Stimulated activated CD4-positive, alpha-beta T cell treated with anti-CD3 and anti-CD28 coated beads, Interleukin-4, amount 100 ng/mL, for 1 hour (primary cell): ENCODE data around the gene LRP6.
"Not testable (repeated sequence)": the region's sequence is repeated elsewhere in the genome, so short reads cannot be mapped to it uniquely, and the experiment has no call there.

ENCODE experiments used
- DNase-seq: peaks from one replicate; pipeline ENCODE4 v3.0.0-alpha.2; 2020

LRP6 gene

GRCh38 chr12:12265035-12265434 is 1.8 kb downstream of the LRP6 start:
- DNase-seq, result no peak

- no peak for DNase-seq
These were observed 2.9 kb downstream of the LRP6 start for GRCh38 chr12:12263909-12264308.

GRCh38 chr12:12256291-12256757 is 10.5 kb downstream of the LRP6 start:
- not testable (repeated sequence) for DNase-seq

GRCh38 chr12:12254553-12254952 is 12.3 kb downstream of the LRP6 start:
- no peak for DNase-seq

DNA sequence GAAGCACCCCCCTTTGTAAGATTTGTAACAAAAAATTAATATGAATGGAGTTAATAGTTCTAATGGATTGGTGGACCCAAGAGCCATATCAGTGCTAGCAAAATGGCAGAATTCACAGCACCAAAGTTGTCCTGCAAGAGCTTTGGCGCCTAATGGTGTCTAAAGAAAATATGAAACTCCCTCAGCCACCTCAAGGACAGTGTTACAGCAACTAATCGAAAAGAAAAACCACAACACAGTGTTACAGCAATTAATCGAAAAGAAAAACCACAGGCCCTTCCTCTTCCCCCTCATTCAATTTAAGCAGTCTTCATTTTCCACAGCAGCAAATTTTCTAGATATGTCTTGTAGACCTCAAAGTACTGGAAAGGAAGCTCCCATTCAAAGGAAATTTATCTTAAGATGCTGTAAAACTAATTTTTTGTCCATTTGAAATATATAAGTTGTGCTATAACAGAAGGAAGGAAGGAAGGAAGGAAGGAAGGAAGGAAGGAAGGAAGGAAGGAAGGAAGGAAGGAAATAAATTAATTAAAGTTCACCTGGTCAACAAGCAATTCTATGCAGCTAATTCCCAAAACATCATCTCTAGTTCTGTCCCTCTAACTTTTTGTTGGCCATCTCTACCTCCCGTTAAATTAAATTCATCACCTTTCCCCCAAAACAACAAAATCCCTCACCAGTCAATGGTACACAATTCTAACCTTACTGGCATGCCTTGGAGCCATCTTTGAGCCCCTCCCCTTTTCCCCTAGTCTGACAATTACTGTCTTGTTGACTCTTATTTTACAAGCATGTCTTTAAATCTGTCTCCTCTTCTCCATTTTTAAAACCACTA is 17.4 kb downstream of the LRP6 start:
- no peak for DNase-seq

DNA sequence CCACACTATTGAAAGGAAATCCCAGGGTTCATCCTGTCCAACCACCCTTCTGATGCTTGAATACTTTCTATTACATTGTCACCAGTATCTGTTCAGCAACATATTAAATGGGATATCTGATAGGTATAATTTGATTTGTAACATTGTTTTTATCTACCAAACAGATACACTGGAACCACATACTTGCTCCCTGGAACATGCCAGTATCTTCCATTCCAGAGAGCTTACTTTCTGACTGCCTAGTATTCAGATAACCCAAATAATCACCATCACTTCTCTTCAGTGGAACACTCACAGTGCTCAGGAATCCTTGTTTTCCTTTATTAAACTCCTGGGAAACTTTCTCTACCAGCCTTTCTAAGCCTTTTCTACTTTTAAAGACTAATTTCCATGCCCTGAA is 19.3 kb downstream of the LRP6 start:
- no peak for DNase-seq

DNA sequence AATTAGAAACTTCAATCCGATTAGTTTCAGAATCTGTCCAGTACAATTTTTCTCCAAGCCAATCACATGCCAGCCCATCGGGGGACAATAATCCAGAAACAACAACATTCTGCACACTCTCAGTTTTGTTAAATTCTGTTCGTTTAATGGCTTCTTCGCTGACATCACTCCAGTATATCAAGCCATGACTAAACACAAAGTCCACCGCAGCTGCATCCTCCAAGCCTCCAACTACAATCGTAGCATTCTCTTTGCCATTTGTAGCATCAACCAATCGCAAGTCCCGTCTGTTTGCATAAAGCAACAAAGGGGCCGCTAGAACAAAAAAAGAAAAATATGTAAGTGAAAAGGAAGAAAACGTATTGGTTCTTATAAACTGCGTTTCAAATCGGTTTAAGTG is 22.5 kb downstream of the LRP6 start:
- no peak for DNase-seq

- DNase-seq, result no peak
These were observed 26.0 kb downstream of the LRP6 start for GRCh38 chr12:12240662-12241340.

DNA sequence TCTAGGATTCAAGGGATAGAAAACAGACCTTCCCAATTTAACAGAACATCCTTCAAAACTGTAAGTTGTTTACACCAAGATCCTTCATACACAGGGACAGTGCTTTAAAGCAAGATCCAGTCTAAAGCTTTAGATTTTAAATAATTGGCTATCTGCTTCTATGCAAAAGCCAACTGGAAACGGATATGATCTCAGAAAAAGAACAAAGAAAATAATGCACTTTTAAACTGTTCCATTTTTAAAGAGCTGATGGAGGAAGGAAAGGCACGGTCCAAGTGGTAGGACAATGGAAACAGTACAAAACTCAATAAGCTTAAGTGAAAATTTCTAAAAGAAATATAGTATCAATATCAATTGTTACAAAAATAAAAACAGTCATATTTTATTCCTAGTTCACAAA is 27.7 kb downstream of the LRP6 start:
- DNase-seq, result no peak

DNA sequence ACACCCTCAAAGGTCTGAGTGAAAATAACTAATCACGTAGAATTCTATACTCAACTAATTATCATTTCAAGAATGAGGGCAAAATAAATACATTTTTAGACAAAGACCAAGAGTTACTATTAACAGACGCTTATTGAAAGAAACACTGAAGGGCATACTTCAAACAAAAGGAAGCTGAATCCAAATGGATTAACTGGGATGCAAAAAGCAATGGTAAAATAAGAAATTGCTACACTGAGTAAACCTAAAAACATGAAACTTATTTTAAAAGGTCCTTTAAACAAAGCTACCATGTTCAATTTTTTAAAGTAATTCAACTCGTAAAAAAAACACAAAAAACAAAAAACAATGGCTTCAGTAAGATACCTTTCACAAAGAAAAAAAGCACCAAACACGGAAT is 28.2 kb downstream of the LRP6 start:
- DNase-seq, result no peak

- no peak for DNase-seq
These were observed 29.9 kb downstream of the LRP6 start for GRCh38 chr12:12236896-12237295.

DNA sequence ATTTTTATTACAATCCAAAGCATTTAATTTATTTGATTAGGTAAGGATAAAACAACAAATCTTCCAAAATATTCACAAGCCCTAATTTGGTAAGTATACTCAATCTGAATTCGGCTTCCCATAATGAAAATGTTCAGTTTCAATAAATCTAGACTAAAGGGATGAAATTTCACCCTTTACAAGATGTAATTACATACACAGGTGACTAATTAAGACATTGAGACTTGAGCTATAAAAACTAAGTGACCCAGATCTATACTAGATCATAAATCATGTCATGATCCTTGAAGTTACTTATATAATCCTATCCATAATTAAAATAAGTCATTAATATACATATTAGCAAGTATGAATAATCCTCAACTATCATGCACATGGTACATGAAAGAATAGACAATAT is 36.6 kb downstream of the LRP6 start:
- DNase-seq, result no peak

GRCh38 chr12:12229556-12230092 is 37.2 kb downstream of the LRP6 start:
- no peak for DNase-seq

- no peak for DNase-seq
These were observed 38.4 kb downstream of the LRP6 start for GRCh38 chr12:12228402-12228801.

- no peak for DNase-seq
These were observed 40.7 kb downstream of the LRP6 start for GRCh38 chr12:12226187-12226586.

GRCh38 chr12:12224240-12224940 is 42.5 kb downstream of the LRP6 start:
- DNase-seq, result no peak

DNA sequence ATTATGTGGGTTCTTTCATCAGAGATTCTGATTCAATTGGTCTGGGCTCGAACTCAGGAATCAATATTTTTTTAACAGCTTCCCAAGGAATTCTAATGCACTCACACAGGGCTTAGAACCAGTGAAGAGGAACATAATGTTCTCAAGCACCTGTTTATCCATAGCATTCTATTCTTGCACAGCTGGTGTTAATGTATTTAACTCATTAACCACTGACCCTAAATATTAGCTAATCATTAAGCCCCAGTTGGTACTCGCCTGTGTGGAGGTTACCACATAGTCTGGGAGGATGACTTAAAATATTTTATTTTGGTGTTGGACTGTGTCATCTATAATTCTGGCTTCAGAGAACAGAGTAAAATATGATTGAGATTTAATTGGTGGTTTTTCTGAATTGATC is 45.3 kb downstream of the LRP6 start:
- DNase-seq, result no peak

DNA sequence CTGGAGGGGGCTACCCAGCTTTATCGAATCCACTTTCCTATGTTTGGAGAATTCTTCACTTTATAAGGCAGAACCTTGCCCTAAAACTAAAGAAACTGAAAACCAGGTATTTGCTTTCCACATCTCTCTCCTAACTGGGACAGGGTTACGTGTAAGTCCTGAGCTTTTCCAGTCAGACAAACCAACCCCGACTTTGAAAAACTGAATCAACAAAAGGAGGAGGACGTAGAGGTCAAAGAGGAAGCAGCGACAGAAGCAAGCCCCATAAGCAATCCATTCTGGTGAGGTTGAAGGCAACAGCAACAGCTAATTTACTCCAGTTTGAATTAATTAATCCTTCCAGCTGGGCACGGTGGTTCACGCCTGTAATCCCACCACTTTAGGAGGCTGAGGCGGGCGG is 47.2 kb downstream of the LRP6 start:
- DNase-seq, result no peak

GRCh38 chr12:12217018-12217359 is 49.9 kb downstream of the LRP6 start:
- DNase-seq, result no peak

- no peak for DNase-seq
These were observed 50.4 kb downstream of the LRP6 start for GRCh38 chr12:12216349-12217017.

GRCh38 chr12:12214635-12215131 is 52.2 kb downstream of the LRP6 start:
- DNase-seq, result no peak

DNA sequence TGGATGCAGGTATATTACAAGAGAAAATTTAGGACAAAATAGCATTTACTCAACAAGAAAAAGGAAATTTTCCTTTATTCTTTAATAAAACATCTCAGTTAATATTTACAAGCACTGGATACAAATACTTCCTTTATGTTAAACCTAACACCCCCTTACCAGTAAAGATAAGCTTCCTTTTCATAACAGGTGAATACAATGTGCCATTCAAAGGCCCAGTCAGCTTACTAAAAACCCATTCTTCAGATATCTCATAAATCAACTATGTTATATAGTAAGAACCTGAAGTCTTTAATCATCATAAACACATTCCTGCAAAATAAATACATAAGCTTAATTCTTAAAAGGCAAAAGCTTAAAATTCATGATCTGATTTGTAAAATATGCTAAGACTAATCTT is 52.6 kb downstream of the LRP6 start:
- no peak for DNase-seq

DNA sequence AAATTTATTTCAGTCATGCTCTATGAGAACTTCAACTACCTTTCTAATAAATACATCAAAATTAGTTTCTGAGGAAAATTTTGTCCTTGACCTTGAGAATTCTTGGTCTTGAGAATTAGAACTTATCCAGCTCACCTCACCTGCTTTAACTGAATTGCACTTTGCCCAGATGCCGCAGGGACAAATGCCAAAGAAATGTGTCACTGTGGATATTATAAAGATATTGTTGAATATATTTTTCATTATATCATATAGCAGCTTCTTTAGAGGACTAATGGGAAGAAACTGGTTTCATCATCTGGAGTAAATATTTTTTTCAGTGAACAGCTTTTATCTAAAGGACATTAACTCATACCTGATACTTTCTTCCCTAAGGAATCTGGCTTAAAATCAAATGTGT is 54.1 kb downstream of the LRP6 start:
- no peak for DNase-seq
